RCC 7860 (cell line): Measurements from ENCODE around the gene SLC19A1.
A peak's percentile ranks its signal among the peaks of the same experiment; 100 is the strongest.

Experiments
- DNase-seq: peaks from one replicate; pipeline ENCODE4 v3.0.0-alpha.2; 2015; ENCODE audit warnings: low spot score
- FAIRE-seq: peaks from 2 replicates; lab custom pipeline; 2012; peaks lifted over from hg19 to GRCh38; lab: Jason Lieb, UNC

SLC19A1 gene

GRCh38 chr21:45546636-45547544, 4.7 kb upstream of the SLC19A1 start:
- DNase-seq (no peak), FAIRE-seq (no peak)

- FAIRE-seq (no peak), DNase-seq (no peak)
Measured at GRCh38 chr21:45545691-45546531, 3.7 kb upstream of the SLC19A1 start.

GRCh38 chr21:45545236-45545570, 3.0 kb upstream of the SLC19A1 start:
- FAIRE-seq: no peak
- DNase-seq: no peak

GRCh38 chr21:45544449-45545235, 2.4 kb upstream of the SLC19A1 start:
- no peak for DNase-seq
- FAIRE-seq: no peak

GRCh38 chr21:45543710-45544448, 1.6 kb upstream of the SLC19A1 start:
- DNase-seq (no peak), FAIRE-seq (no peak)

- no peak for DNase-seq
- no peak for FAIRE-seq
Measured at GRCh38 chr21:45543371-45543709, 1.1 kb upstream of the SLC19A1 start.

GRCh38 chr21:45542667-45543370, 579 bp upstream of the SLC19A1 start:
- DNase-seq (no peak), FAIRE-seq (no peak)

GRCh38 chr21:45541221-45542039, 810 bp downstream of the SLC19A1 start:
- DNase-seq (peak; percentile 56), FAIRE-seq (no peak)

- DNase-seq (no peak), FAIRE-seq (no peak)
Measured at GRCh38 chr21:45540601-45540970, 1.7 kb downstream of the SLC19A1 start.

GRCh38 chr21:45539796-45540600, 2.2 kb downstream of the SLC19A1 start:
- DNase-seq (no peak), FAIRE-seq (no peak)

- DNase-seq: no peak
- no peak for FAIRE-seq
Measured at GRCh38 chr21:45539046-45539795, 3.0 kb downstream of the SLC19A1 start.

- no peak for DNase-seq
- FAIRE-seq: no peak
Measured at GRCh38 chr21:45538381-45539045, 3.7 kb downstream of the SLC19A1 start.

GRCh38 chr21:45537746-45538291, 4.4 kb downstream of the SLC19A1 start:
- no peak for FAIRE-seq
- DNase-seq: no peak

GRCh38 chr21:45537111-45537745, 5.0 kb downstream of the SLC19A1 start:
- DNase-seq: no peak
- no peak for FAIRE-seq

GRCh38 chr21:45536301-45537081, 5.7 kb downstream of the SLC19A1 start:
- FAIRE-seq (no peak), DNase-seq (no peak)
